ENCODE data around the gene RERE.
"Not testable (repeated sequence)": the region's sequence is repeated elsewhere in the genome, so short reads cannot be mapped to it uniquely, and the experiment has no call there.

DNA sequence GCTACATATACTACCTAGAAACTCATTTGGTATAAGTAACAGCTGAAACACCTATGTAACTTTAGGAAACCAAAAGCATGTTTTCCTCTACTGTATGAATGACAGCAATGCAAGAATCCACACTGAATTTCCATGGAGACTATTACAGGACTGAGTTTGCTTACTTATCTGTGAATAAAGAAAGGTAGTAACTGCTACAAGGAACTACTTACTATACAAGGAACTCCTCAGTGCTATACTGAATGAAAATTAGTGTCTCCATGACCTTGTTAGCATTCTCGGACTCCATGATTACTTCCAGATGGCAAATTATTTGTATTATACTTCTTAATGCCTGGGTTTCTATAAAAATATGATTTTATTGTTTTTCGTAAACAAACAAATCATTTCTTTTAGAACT is 198.0 kb downstream of the RERE start:
- TF ChIP-seq, protein P1, sequence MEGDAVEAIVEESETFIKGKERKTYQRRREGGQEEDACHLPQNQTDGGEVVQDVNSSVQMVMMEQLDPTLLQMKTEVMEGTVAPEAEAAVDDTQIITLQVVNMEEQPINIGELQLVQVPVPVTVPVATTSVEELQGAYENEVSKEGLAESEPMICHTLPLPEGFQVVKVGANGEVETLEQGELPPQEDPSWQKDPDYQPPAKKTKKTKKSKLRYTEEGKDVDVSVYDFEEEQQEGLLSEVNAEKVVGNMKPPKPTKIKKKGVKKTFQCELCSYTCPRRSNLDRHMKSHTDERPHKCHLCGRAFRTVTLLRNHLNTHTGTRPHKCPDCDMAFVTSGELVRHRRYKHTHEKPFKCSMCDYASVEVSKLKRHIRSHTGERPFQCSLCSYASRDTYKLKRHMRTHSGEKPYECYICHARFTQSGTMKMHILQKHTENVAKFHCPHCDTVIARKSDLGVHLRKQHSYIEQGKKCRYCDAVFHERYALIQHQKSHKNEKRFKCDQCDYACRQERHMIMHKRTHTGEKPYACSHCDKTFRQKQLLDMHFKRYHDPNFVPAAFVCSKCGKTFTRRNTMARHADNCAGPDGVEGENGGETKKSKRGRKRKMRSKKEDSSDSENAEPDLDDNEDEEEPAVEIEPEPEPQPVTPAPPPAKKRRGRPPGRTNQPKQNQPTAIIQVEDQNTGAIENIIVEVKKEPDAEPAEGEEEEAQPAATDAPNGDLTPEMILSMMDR (IDR thresholded peaks at IDR 0.05): not testable (repeated sequence)
- TF ChIP-seq, protein P2, sequence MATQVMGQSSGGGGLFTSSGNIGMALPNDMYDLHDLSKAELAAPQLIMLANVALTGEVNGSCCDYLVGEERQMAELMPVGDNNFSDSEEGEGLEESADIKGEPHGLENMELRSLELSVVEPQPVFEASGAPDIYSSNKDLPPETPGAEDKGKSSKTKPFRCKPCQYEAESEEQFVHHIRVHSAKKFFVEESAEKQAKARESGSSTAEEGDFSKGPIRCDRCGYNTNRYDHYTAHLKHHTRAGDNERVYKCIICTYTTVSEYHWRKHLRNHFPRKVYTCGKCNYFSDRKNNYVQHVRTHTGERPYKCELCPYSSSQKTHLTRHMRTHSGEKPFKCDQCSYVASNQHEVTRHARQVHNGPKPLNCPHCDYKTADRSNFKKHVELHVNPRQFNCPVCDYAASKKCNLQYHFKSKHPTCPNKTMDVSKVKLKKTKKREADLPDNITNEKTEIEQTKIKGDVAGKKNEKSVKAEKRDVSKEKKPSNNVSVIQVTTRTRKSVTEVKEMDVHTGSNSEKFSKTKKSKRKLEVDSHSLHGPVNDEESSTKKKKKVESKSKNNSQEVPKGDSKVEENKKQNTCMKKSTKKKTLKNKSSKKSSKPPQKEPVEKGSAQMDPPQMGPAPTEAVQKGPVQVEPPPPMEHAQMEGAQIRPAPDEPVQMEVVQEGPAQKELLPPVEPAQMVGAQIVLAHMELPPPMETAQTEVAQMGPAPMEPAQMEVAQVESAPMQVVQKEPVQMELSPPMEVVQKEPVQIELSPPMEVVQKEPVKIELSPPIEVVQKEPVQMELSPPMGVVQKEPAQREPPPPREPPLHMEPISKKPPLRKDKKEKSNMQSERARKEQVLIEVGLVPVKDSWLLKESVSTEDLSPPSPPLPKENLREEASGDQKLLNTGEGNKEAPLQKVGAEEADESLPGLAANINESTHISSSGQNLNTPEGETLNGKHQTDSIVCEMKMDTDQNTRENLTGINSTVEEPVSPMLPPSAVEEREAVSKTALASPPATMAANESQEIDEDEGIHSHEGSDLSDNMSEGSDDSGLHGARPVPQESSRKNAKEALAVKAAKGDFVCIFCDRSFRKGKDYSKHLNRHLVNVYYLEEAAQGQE (IDR thresholded peaks at IDR 0.05; ENCODE audit: insufficient read depth in 1 of 2, low read depth in 2 of 2, low read length in 1 of 2): not testable (repeated sequence)
- TF ChIP-seq TCF7L2, POLR2AphosphoS5 (IDR thresholded peaks at IDR 0.05; ENCODE audit: low read depth, low read length): not testable (repeated sequence)

Data from Panc1 (cell line).